ENCODE data around the gene SIM1. TPM values are rescaled to one million over a fixed set of nuclear protein-coding genes. Genes with fewer than 3 reads are reported as not detected.

SIM1 gene
- total and polyA plus RNA-seq, 12 donors = not detected

DNA sequence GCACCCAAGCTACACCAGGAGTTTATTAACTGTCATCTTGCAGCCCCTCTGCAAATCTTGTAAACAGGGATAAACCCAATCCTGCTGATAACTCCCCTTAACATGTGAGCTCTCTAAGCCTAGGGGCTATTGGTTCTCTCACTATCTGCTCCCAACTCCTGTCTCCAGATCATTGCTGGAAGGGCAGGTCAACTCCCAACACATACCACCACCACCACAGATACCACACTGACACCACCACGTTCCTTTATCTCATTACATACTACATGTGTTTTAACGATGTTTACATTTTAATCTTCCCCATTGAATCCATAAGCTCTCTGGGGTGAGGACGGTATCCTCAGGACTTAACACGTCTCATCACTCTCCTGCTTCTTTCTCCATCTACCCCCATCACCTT lies 51.8 kb downstream of the SIM1 start:
- WGBS, 2 donors = 71 to 72% methylated on average over 4 of the region's 4 CpGs
- no peaks in the 10 kb centered on the region for H3K36me3 ChIP-seq
- intact Hi-C loops (cut with DNase I) = no loop called here
- no peak overlapping the region for H3K4me3 ChIP-seq
- peaks cover 0 to 20% (median 0%) of the 10 kb centered on the region in 7 donors for H3K27me3 ChIP-seq
- DNase-seq = no peak
- no peak overlapping the region for H3K27ac ChIP-seq
- no peaks in the 10 kb centered on the region for H3K4me1 ChIP-seq
- H3K9me3 ChIP-seq = no peaks in the 10 kb centered on the region
- TF ChIP-seq, protein P1, sequence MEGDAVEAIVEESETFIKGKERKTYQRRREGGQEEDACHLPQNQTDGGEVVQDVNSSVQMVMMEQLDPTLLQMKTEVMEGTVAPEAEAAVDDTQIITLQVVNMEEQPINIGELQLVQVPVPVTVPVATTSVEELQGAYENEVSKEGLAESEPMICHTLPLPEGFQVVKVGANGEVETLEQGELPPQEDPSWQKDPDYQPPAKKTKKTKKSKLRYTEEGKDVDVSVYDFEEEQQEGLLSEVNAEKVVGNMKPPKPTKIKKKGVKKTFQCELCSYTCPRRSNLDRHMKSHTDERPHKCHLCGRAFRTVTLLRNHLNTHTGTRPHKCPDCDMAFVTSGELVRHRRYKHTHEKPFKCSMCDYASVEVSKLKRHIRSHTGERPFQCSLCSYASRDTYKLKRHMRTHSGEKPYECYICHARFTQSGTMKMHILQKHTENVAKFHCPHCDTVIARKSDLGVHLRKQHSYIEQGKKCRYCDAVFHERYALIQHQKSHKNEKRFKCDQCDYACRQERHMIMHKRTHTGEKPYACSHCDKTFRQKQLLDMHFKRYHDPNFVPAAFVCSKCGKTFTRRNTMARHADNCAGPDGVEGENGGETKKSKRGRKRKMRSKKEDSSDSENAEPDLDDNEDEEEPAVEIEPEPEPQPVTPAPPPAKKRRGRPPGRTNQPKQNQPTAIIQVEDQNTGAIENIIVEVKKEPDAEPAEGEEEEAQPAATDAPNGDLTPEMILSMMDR (IDR thresholded peaks at IDR 0.05) = no peak
- ATAC-seq = no peak

DNA sequence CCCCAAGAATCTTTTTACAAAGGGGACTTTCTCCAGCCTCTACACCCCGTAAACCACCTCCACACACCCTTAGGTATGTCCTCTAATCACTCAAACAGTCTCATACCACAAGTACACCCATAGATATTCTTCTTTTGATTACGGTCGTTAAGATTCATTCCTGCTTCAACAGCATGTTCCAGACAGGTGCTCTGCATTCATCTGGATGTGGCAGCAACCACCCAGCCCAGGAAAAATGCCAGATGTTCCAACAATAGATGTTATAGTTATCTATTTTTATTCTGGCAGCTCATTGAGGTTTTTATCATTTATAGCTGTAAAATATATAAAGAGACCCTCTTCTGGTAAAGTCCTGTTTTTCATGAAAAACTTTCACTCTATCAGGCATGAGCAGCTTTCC lies 60.7 kb downstream of the SIM1 start:
- intact Hi-C loops (cut with DNase I) = no loop called here
- H3K4me3 ChIP-seq = no peak overlapping the region
- no peaks in the 10 kb centered on the region for H3K9me3 ChIP-seq
- DNase-seq (no peak), ATAC-seq (no peak)
- H3K27ac ChIP-seq = no peak overlapping the region
- TF ChIP-seq, protein P1 (IDR thresholded peaks at IDR 0.05) = no peak
- WGBS, 2 donors = 42 to 56% methylated on average over 3 of the region's 3 CpGs
- no peaks in the 10 kb centered on the region for H3K36me3 ChIP-seq
- H3K27me3 ChIP-seq = no peaks in the 10 kb centered on the region
- no peaks in the 10 kb centered on the region for H3K4me1 ChIP-seq

DNA sequence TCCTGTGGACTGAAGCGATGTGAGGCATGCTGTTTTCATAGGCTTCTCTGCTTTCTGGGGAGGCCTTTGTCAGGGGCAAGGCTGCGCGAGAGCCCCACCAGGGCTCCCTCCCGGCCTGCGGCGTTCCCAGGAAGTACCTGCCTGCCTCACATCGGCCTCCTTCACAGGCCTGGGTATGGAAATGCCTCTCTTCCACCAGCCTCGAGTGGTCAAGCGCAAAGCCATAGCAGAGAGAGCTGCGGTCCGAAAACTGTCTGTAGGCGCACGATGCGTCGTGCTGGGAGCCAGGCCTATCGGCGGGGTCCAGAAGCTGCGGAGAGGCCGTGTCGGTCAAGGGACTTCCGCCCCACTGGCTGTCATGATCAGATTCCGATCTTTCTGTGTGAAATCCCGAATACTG lies 71.2 kb downstream of the SIM1 start:
- H3K4me1 ChIP-seq = no peaks in the 10 kb centered on the region
- H3K27ac ChIP-seq = no peak overlapping the region
- no peak overlapping the region for H3K4me3 ChIP-seq
- DNase-seq (no peak), ATAC-seq (no peak)
- H3K36me3 ChIP-seq = no peaks in the 10 kb centered on the region
- intact Hi-C loops (cut with DNase I) = no loop called here
- WGBS, 2 donors = 95% methylated on average over 23 of the region's 23 CpGs
- H3K9me3 ChIP-seq = no peaks in the 10 kb centered on the region
- H3K27me3 ChIP-seq = no peaks in the 10 kb centered on the region
- TF ChIP-seq, protein P1 (IDR thresholded peaks at IDR 0.05) = no peak

DNA sequence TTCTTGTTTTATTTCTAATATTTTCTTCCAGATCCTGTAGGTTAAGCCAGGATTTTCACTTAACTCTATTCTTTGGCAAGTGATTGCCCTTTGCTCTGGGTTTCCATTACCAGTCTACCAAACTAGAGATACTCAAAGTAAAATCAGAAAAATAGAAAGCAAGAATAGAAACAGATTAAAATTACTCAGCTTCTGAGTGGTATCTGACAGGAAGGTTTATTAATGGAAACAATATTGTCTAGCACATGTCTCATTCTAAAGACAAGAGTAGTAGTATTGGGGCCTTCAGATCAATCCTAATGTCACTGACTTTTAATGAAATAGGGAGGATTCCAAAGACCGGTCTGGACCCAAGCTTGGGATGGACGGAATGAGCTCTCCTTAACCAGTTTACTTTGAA lies 72.3 kb downstream of the SIM1 start:
- H3K4me3 ChIP-seq = no peak overlapping the region
- 87 to 91% methylated on average over 2 of the region's 2 CpGs for WGBS, 2 donors
- TF ChIP-seq, protein P1 (IDR thresholded peaks at IDR 0.05) = no peak
- no peaks in the 10 kb centered on the region for H3K27me3 ChIP-seq
- ATAC-seq (no peak), DNase-seq (no peak)
- no peaks in the 10 kb centered on the region for H3K9me3 ChIP-seq
- H3K36me3 ChIP-seq = no peaks in the 10 kb centered on the region
- intact Hi-C loops (cut with DNase I) = no loop called here
- H3K27ac ChIP-seq = no peak overlapping the region
- H3K4me1 ChIP-seq = no peaks in the 10 kb centered on the region

Measured in heart right ventricle (tissue), 16 donors.